HEK293 (cell line): ENCODE data around the gene FOXL2.

Source experiments
- CTCF ChIA-PET: fragments of 350-600 bp; formaldehyde crosslinking; extraction: SDS; loops from one replicate; lab custom pipeline; 2021; ENCODE audit warnings: antibody characterized with exemption; lab: Yijun Ruan, JAX
- POLR2A ChIA-PET: fragments of 300-600 bp; formaldehyde crosslinking; extraction: SDS; loops from one replicate; lab custom pipeline; 2020; ENCODE audit warnings: antibody characterized with exemption, inconsistent platforms; lab: Yijun Ruan, JAX
- H3K27ac ChIP-seq: fragments of 200-500 bp; sonication (Bioruptor generic); 2 replicates; pipeline ENCODE4 v1.5.1; 2014; ENCODE audit warnings: low read depth, low read length, control low read depth, inconsistent platforms; ENCODE audit errors: extremely low read depth
- H3K36me3 ChIP-seq, 2 experiments: fragments of 200-500 bp in 1 of 2; sonication (Bioruptor generic) in 1 of 2; 1 replicate in 1 of 2; 2 replicates in 1 of 2; pipeline ENCODE4 v1.5.1; 2014 to 2017; ENCODE audit warnings: inconsistent platforms in 2 of 2, low read length in 2 of 2; ENCODE audit not compliant: control insufficient read depth in 2 of 2, insufficient read depth in 1 of 2
- H3K4me1 ChIP-seq: fragments of 200-500 bp; sonication (Bioruptor generic); 2 replicates; pipeline ENCODE4 v1.5.1; 2014; ENCODE audit warnings: mild to moderate bottlenecking, low read length, inconsistent platforms; ENCODE audit not compliant: control insufficient read depth, insufficient read depth
- H3K4me3 ChIP-seq: 2 replicates; pipeline ENCODE4 v1.5.1; 2011; ENCODE audit warnings: low read depth, mild to moderate bottlenecking, control low read depth, low read length, moderate library complexity
- H3K9me3 ChIP-seq: fragments of 200-500 bp; sonication (Bioruptor generic); 2 replicates; pipeline ENCODE4 v1.5.1; 2014; ENCODE audit warnings: low read depth, low read length, inconsistent platforms; ENCODE audit not compliant: control insufficient read depth, insufficient read depth
- BCL11A ChIP-seq: fragments of 450-650 bp; formaldehyde crosslinking; IDR thresholded peaks from 2 replicates; pipeline ENCODE4 v1.5.1; 2016; ENCODE audit warnings: low read depth, missing biosample characterization, missing genetic modification characterization
- HOXC10 ChIP-seq: sonication (generic); formaldehyde crosslinking; IDR thresholded peaks from 2 replicates; pipeline ENCODE4 v1.8.1; 2023; ENCODE audit warnings: mild to moderate bottlenecking, missing genetic modification reagents
- PATZ1 ChIP-seq: fragments of 450-650 bp; formaldehyde crosslinking; IDR thresholded peaks from 2 replicates; pipeline ENCODE4 v1.5.1; 2016; ENCODE audit warnings: missing biosample characterization, missing genetic modification characterization
- SP2 ChIP-seq: fragments of 450-650 bp; formaldehyde crosslinking; IDR thresholded peaks from 2 replicates; pipeline ENCODE4 v1.5.1; 2016; ENCODE audit warnings: missing biosample characterization, missing genetic modification characterization
- SP7 ChIP-seq: fragments of 450-650 bp; formaldehyde crosslinking; IDR thresholded peaks from 2 replicates; pipeline ENCODE4 v1.5.1; 2016; ENCODE audit warnings: missing biosample characterization, missing genetic modification characterization
- ZEB2 ChIP-seq: fragments of 450-650 bp; formaldehyde crosslinking; IDR thresholded peaks from 2 replicates; pipeline ENCODE4 v1.5.1; 2016; ENCODE audit warnings: missing biosample characterization, missing genetic modification characterization
- ZNF274 ChIP-seq, 2 experiments: fragments of 200-500 bp in 1 of 2; fragments of 450-650 bp in 1 of 2; sonication (Bioruptor generic) in 1 of 2; formaldehyde crosslinking in 1 of 2; IDR thresholded peaks; 2 replicates each; pipeline versions ENCODE4 v1.5.1 to v1.6.1; 2014 to 2016; ENCODE audit warnings: borderline replicate concordance in 1 of 2, inconsistent platforms in 1 of 2, low read length in 1 of 2, missing biosample characterization in 1 of 2, missing genetic modification characterization in 1 of 2
- ZNF335 ChIP-seq: fragments of 450-650 bp; formaldehyde crosslinking; conservative IDR thresholded peaks from 2 replicates; pipeline ENCODE4 v1.5.1; 2016; ENCODE audit warnings: missing biosample characterization, missing genetic modification characterization
- ZNF416 ChIP-seq: fragments of 450-650 bp; formaldehyde crosslinking; IDR thresholded peaks from 2 replicates; pipeline ENCODE4 v1.5.1; 2016; ENCODE audit warnings: missing biosample characterization, missing genetic modification characterization
- ZNF513 ChIP-seq: fragments of 450-650 bp; IDR thresholded peaks from 2 replicates; pipeline ENCODE4 v1.5.1; 2018; ENCODE audit warnings: missing biosample characterization, missing genetic modification characterization
- ZNF521 ChIP-seq: fragments of 450-650 bp; formaldehyde crosslinking; IDR thresholded peaks from 2 replicates; pipeline ENCODE4 v1.5.1; 2017; ENCODE audit warnings: missing biosample characterization, mild to moderate bottlenecking, missing genetic modification characterization
- ZNF692 ChIP-seq: fragments of 450-650 bp; formaldehyde crosslinking; IDR thresholded peaks from 2 replicates; pipeline ENCODE4 v1.5.1; 2016; ENCODE audit warnings: missing biosample characterization, missing genetic modification characterization
- ZNF768 ChIP-seq: fragments of 450-650 bp; formaldehyde crosslinking; IDR thresholded peaks from 2 replicates; pipeline ENCODE4 v1.5.1; 2018; ENCODE audit warnings: missing biosample characterization, mild to moderate bottlenecking, missing genetic modification characterization
- ZNF776 ChIP-seq: fragments of 450-650 bp; formaldehyde crosslinking; IDR thresholded peaks from 2 replicates; pipeline ENCODE4 v1.5.0; 2017; ENCODE audit warnings: missing biosample characterization, missing genetic modification characterization, borderline replicate concordance
- ZNF785 ChIP-seq: fragments of 450-650 bp; formaldehyde crosslinking; IDR thresholded peaks from 2 replicates; pipeline ENCODE4 v1.5.1; 2016; ENCODE audit warnings: missing biosample characterization, missing genetic modification characterization
- TF ChIP-seq, protein P1 (sequence below): fragments of 450-650 bp; formaldehyde crosslinking; IDR thresholded peaks from 2 replicates; pipeline ENCODE4 v1.5.1; 2016; ENCODE audit warnings: missing biosample characterization, missing genetic modification characterization
- TF ChIP-seq, protein P2 (sequence below): fragments of 450-650 bp; formaldehyde crosslinking; IDR thresholded peaks from 2 replicates; pipeline ENCODE4 v1.5.1; 2017; ENCODE audit warnings: missing biosample characterization, missing genetic modification characterization
- TF ChIP-seq, protein P3 (sequence below): fragments of 450-650 bp; formaldehyde crosslinking; IDR thresholded peaks from 2 replicates; pipeline ENCODE4 v1.5.1; 2017; ENCODE audit warnings: missing biosample characterization, missing genetic modification characterization
- TF ChIP-seq, protein P4 (sequence below): fragments of 450-650 bp; formaldehyde crosslinking; IDR thresholded peaks from 2 replicates; pipeline ENCODE4 v1.5.1; 2016; ENCODE audit warnings: missing biosample characterization, missing genetic modification characterization

FOXL2 gene

DNA sequence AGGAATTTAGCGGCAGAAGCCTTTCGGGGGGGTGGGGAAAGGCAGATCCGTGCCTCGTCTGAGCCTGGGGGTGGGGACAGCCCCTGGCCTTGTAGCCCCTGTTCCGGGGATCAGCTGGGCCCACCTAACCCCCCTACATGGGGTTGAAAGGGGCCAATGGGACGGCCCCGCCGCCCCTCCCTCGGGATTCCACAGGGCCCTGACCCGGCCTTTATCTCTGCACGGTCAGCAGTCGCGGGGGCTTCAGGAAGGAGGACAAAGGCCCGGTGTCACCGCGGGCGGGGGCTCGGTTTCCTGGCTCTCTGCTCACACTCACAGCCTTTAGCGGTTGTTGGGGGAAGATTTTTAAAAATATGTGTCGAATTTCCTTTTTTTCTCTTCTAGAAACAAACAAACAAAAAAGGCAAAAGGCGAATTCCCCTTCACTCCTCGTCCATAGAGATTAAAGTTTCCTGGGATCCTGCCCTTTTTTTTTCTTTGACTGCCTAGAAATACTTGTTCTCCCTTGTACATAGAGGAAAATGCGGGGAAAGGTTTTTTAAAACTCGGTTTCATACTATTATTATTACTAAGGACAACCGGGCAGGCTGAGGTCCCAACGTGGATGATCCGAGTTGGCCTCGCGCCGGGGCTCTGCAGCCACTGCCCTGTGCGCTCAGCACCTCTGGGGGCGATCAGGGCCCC lies 7.9 kb downstream of the FOXL2 start:
- no peak overlapping the region for H3K27ac ChIP-seq
- ChIA-PET CTCF (no interaction called here), POLR2A (no interaction called here)
- TF ChIP-seq, protein P1, sequence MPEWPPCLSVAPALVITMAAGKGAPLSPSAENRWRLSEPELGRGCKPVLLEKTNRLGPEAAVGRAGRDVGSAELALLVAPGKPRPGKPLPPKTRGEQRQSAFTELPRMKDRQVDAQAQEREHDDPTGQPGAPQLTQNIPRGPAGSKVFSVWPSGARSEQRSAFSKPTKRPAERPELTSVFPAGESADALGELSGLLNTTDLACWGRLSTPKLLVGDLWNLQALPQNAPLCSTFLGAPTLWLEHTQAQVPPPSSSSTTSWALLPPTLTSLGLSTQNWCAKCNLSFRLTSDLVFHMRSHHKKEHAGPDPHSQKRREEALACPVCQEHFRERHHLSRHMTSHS (tag by site-specific recombination) = no peak
- TF ChIP-seq ZNF768 = no peak
- no peak for TF ChIP-seq ZNF776
- no peak for TF ChIP-seq PATZ1 (tag by site-specific recombination)
- no peak for TF ChIP-seq ZNF785 (tag by site-specific recombination)
- no peak for TF ChIP-seq ZEB2 (tag by site-specific recombination)
- TF ChIP-seq, protein P2, sequence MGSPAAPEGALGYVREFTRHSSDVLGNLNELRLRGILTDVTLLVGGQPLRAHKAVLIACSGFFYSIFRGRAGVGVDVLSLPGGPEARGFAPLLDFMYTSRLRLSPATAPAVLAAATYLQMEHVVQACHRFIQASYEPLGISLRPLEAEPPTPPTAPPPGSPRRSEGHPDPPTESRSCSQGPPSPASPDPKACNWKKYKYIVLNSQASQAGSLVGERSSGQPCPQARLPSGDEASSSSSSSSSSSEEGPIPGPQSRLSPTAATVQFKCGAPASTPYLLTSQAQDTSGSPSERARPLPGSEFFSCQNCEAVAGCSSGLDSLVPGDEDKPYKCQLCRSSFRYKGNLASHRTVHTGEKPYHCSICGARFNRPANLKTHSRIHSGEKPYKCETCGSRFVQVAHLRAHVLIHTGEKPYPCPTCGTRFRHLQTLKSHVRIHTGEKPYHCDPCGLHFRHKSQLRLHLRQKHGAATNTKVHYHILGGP (tag by site-specific recombination) = no peak
- TF ChIP-seq ZNF692 = no peak
- no peak for TF ChIP-seq HOXC10 (CRISPR knock-in tag)
- no peak for TF ChIP-seq SP2 (tag by site-specific recombination)
- no peak for TF ChIP-seq BCL11A (tag by site-specific recombination)
- TF ChIP-seq ZNF521 (tag by site-specific recombination) = no peak
- TF ChIP-seq, protein P3, sequence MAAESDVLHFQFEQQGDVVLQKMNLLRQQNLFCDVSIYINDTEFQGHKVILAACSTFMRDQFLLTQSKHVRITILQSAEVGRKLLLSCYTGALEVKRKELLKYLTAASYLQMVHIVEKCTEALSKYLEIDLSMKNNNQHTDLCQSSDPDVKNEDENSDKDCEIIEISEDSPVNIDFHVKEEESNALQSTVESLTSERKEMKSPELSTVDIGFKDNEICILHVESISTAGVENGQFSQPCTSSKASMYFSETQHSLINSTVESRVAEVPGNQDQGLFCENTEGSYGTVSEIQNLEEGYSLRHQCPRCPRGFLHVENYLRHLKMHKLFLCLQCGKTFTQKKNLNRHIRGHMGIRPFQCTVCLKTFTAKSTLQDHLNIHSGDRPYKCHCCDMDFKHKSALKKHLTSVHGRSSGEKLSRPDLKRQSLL (tag by site-specific recombination) = no peak
- no peak for TF ChIP-seq ZNF274 (IDR thresholded peaks at IDR 0.05; ENCODE audit: low read length)
- TF ChIP-seq ZNF274 (tag by site-specific recombination; IDR thresholded peaks at IDR 0.05; ENCODE audit: borderline replicate concordance) = no peak
- TF ChIP-seq SP7 (tag by site-specific recombination) = no peak
- TF ChIP-seq, protein P4, sequence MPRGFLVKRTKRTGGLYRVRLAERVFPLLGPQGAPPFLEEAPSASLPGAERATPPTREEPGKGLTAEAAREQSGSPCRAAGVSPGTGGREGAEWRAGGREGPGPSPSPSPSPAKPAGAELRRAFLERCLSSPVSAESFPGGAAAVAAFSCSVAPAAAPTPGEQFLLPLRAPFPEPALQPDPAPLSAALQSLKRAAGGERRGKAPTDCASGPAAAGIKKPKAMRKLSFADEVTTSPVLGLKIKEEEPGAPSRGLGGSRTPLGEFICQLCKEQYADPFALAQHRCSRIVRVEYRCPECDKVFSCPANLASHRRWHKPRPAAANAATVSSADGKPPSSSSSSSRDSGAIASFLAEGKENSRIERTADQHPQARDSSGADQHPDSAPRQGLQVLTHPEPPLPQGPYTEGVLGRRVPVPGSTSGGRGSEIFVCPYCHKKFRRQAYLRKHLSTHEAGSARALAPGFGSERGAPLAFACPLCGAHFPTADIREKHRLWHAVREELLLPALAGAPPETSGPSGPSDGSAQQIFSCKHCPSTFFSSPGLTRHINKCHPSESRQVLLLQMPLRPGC (tag by site-specific recombination) = no peak
- TF ChIP-seq ZNF513 (tag by site-specific recombination) = no peak
- TF ChIP-seq ZNF416 (tag by site-specific recombination) = no peak
- TF ChIP-seq ZNF335 (tag by site-specific recombination) = no peak
- H3K9me3 ChIP-seq = no peaks in the 10 kb centered on the region
- H3K36me3 ChIP-seq = no peaks in the 10 kb centered on the region
- no peak overlapping the region for H3K4me3 ChIP-seq
- no peaks in the 10 kb centered on the region for H3K4me1 ChIP-seq
